Panc1 (cell line): ENCODE results near the gene GADD45G. TPM values are rescaled to one million over a fixed set of nuclear protein-coding genes. Genes with fewer than 3 reads are reported as not detected.

Source experiments
- ATAC-seq: fragments of 200-7000 bp; cut with Tn5 transposase; 2 replicates; pipeline ENCODE4 v1.9.1; 2020; ENCODE audit warnings: mild to moderate bottlenecking, moderate library complexity
- BruUV-seq: library from RNA; stranded (reverse); fragments of 400-500 nt; replicated peaks from 2 replicates; lab custom pipeline; 2021; lab: Mats Ljungman, UMichigan
- CTCF ChIA-PET: fragments of 300-600 bp; sonication (Branson Sonifier 250); formaldehyde crosslinking; loops from one replicate; lab custom pipeline; 2022; ENCODE audit warnings: antibody characterized with exemption; lab: Charles Lee
- POLR2A ChIA-PET: fragments of 300-600 bp; sonication (Branson Sonifier 250); formaldehyde crosslinking; loops from one replicate; lab custom pipeline; 2022; ENCODE audit warnings: antibody characterized with exemption; lab: Charles Lee
- DNase-seq: peaks from one replicate; pipeline ENCODE4 v3.0.0-alpha.2; 2010; ENCODE audit warnings: low read depth, low spot score
- H3K27ac ChIP-seq: 2 replicates; pipeline ENCODE4 v1.5.1; 2011; ENCODE audit warnings: mild to moderate bottlenecking, low read length, inconsistent platforms
- H3K27me3 ChIP-seq: fragments of 200-500 bp; sonication (Bioruptor generic); 2 replicates; pipeline ENCODE4 v1.6.0; 2014; ENCODE audit warnings: low read length, inconsistent platforms; ENCODE audit not compliant: control insufficient read depth, insufficient read depth
- H3K36me3 ChIP-seq: fragments of 200-500 bp; sonication (Bioruptor generic); 2 replicates; pipeline ENCODE4 v1.5.1; 2014; ENCODE audit warnings: inconsistent platforms, mild to moderate bottlenecking, low read length, moderate library complexity; ENCODE audit not compliant: control insufficient read depth, insufficient read depth
- H3K4me1 ChIP-seq: 2 replicates; pipeline ENCODE4 v1.5.1; 2011; ENCODE audit warnings: inconsistent platforms, mild to moderate bottlenecking, low read length, moderate library complexity; ENCODE audit not compliant: control insufficient read depth, insufficient read depth
- H3K4me3 ChIP-seq, 2 experiments: 2 replicates each; pipeline ENCODE4 v1.5.1; 2011 to 2012; ENCODE audit warnings: low read depth in 2 of 2, low read length in 2 of 2, mild to moderate bottlenecking in 2 of 2, inconsistent platforms in 1 of 2, moderate library complexity in 1 of 2
- H3K9me3 ChIP-seq: fragments of 200-500 bp; sonication (Bioruptor generic); 2 replicates; pipeline ENCODE4 v1.5.1; 2014; ENCODE audit warnings: low read depth, mild to moderate bottlenecking, inconsistent platforms, low read length, moderate library complexity; ENCODE audit not compliant: control insufficient read depth, insufficient read depth
- CTCF ChIP-seq: fragments of 450-650 bp; IDR thresholded peaks from 2 replicates; pipeline ENCODE4 v1.5.1; 2017; ENCODE audit warnings: mild to moderate bottlenecking
- POLR2AphosphoS5 ChIP-seq: IDR thresholded peaks from 2 replicates; pipeline ENCODE4 v1.6.1; 2012; ENCODE audit warnings: mild to moderate bottlenecking, low read depth, low read length, moderate library complexity
- REST ChIP-seq, 2 experiments: IDR thresholded peaks; 2 replicates each; pipeline ENCODE4 v1.6.1; 2011 to 2012; ENCODE audit warnings: low read depth in 2 of 2, control low read depth in 1 of 2, low read length in 1 of 2, mild to moderate bottlenecking in 1 of 2, moderate library complexity in 1 of 2; ENCODE audit not compliant: insufficient read depth in 1 of 2
- SIN3A ChIP-seq: IDR thresholded peaks from 2 replicates; pipeline ENCODE4 v1.6.1; 2012; ENCODE audit warnings: low read depth, mild to moderate bottlenecking, low read length, moderate library complexity, borderline replicate concordance; ENCODE audit not compliant: insufficient read depth
- TCF7L2 ChIP-seq: IDR thresholded peaks from 2 replicates; pipeline ENCODE4 v1.6.1; 2011; ENCODE audit warnings: mild to moderate bottlenecking, low read depth, low read length, inconsistent platforms
- in situ Hi-C: cut with HindIII; loops from 2 replicates; pipeline ENCODE4 v1.10.0; 2016; ENCODE audit warnings: low sequenced_read_pairs, low pct_unique_long_range_greater_than_20kb
- intact Hi-C: fragments of 100-400 bp; cut with micrococcal nuclease; formaldehyde crosslinking; loops from one replicate; pipeline ENCODE4 v1.10.0; 2022; ENCODE audit not compliant: unreplicated experiment
- total RNA-seq: library from RNA; stranded (reverse); gene quantifications from one replicate; pipeline ENCODE4 v1.2.1, GENCODE V29; 2021; ENCODE audit not compliant: unreplicated experiment

Gene GADD45G
- total RNA-seq, 1 experiment from 2014 or later: 1.2 TPM

- Histone ChIP-seq H3K27me3 (no peaks in the 10 kb centered on the region; the same call in 1 of the 2 replicates), H3K4me3 (no peak overlapping the region), H3K27ac (no peak overlapping the region), H3K9me3 (no peaks in the 10 kb centered on the region), H3K4me1 (no peaks in the 10 kb centered on the region), H3K36me3 (no peaks in the 10 kb centered on the region)
- ATAC-seq: no peak
- ChIA-PET CTCF (interaction anchor here (0.8 kb wide), 1 partner anchor 1333 kb away, joined by 3 read pairs; no protein-coding TSS in a partner anchor), POLR2A (no interaction called here)
- no TSS peak for BruUV-seq
- DNase-seq: no peak
- TF ChIP-seq TCF7L2 (no peak), POLR2AphosphoS5 (no peak), CTCF (no peak), REST (IDR thresholded peaks at IDR 0.05; ENCODE audit: insufficient read depth in 1 of 2, low read depth in 2 of 2, low read length in 1 of 2) (no peak), SIN3A (no peak)
- intact Hi-C loops (no loop called here), in situ Hi-C loops (no loop called here)
Measured at GRCh38 chr9:89577363-89577762, 27.4 kb upstream of the GADD45G start.

- in situ Hi-C loops: no loop called here
- no peak for TF ChIP-seq SIN3A
- CTCF ChIA-PET: no interaction called here
Measured at GRCh38 chr9:89579741-89580385, 24.9 kb upstream of the GADD45G start.

GRCh38 chr9:89586311-89586710, 18.5 kb upstream of the GADD45G start:
- intact Hi-C loops: no loop called here
- DNase-seq (no peak), ATAC-seq (no peak)
- no peak overlapping the region for H3K4me3 ChIP-seq
- POLR2A ChIA-PET: no interaction called here
- CTCF ChIA-PET: no interaction called here
- no TSS peak for BruUV-seq
- no peaks in the 10 kb centered on the region for H3K36me3 ChIP-seq
- H3K27ac ChIP-seq: no peak overlapping the region
- H3K9me3 ChIP-seq: no peaks in the 10 kb centered on the region
- H3K27me3 ChIP-seq: no peaks in the 10 kb centered on the region
- H3K4me1 ChIP-seq: no peaks in the 10 kb centered on the region
- no peak for TF ChIP-seq CTCF
- no peak for TF ChIP-seq SIN3A
- TF ChIP-seq TCF7L2: no peak
- TF ChIP-seq REST (IDR thresholded peaks at IDR 0.05; ENCODE audit: insufficient read depth in 1 of 2, low read depth in 2 of 2, low read length in 1 of 2): no peak
- TF ChIP-seq POLR2AphosphoS5: no peak
- in situ Hi-C loops: no loop called here

More at GRCh38 chr9:89579741-89580385, 24.9 kb upstream of the GADD45G start:
- Histone ChIP-seq H3K36me3 (no peaks in the 10 kb centered on the region), H3K27me3 (no peaks in the 10 kb centered on the region; the same call in 1 of the 2 replicates), H3K9me3 (no peaks in the 10 kb centered on the region), H3K27ac (no peak overlapping the region), H3K4me1 (no peaks in the 10 kb centered on the region), H3K4me3 (no peak overlapping the region)
- no peak for DNase-seq
- intact Hi-C loops: no loop called here
- POLR2A ChIA-PET: no interaction called here
- ATAC-seq: no peak
- BruUV-seq: no TSS peak
